Ishikawa (cell line): ENCODE measurements around the gene VAV1.

Source experiments
- CEBPB ChIP-seq: IDR thresholded peaks from 2 replicates; pipeline ENCODE4 v1.6.1; 2012
- CREB1 ChIP-seq: IDR thresholded peaks from 2 replicates; pipeline ENCODE4 v1.6.1; 2012; ENCODE audit warnings: low read depth
- EGR1 ChIP-seq: IDR thresholded peaks from 2 replicates; pipeline ENCODE4 v1.6.1; 2012
- EP300 ChIP-seq: IDR thresholded peaks from 2 replicates; pipeline ENCODE4 v1.6.1; 2012; ENCODE audit warnings: borderline replicate concordance
- FOXM1 ChIP-seq: IDR thresholded peaks from 2 replicates; pipeline ENCODE4 v1.6.1; 2012; ENCODE audit warnings: low read depth, borderline replicate concordance
- NFIC ChIP-seq: IDR thresholded peaks from 2 replicates; pipeline ENCODE4 v1.6.1; 2012
- RAD21 ChIP-seq: IDR thresholded peaks from 2 replicates; pipeline ENCODE4 v1.6.1; 2012; ENCODE audit warnings: low read depth
- TAF1 ChIP-seq: IDR thresholded peaks from 2 replicates; pipeline ENCODE4 v1.6.1; 2012; ENCODE audit warnings: low read depth, mild to moderate bottlenecking
- TCF12 ChIP-seq: IDR thresholded peaks from 2 replicates; pipeline ENCODE4 v1.6.1; 2012; ENCODE audit warnings: low read depth
- TEAD4 ChIP-seq: IDR thresholded peaks from 2 replicates; pipeline ENCODE4 v1.6.1; 2012
- YY1 ChIP-seq: IDR thresholded peaks from 2 replicates; pipeline ENCODE4 v1.6.1; 2012; ENCODE audit warnings: low read depth
- ZBTB7A ChIP-seq: IDR thresholded peaks from 2 replicates; pipeline ENCODE4 v1.6.1; 2012; ENCODE audit warnings: low read depth
- TF ChIP-seq, protein P1 (sequence below): IDR thresholded peaks from 2 replicates; pipeline ENCODE4 v1.6.1; 2012
- TF ChIP-seq, protein P2 (sequence below): IDR thresholded peaks from 2 replicates; pipeline ENCODE4 v1.6.1; 2012; ENCODE audit warnings: low read depth, mild to moderate bottlenecking
- TF ChIP-seq, protein P3 (sequence below): IDR thresholded peaks from 2 replicates; pipeline ENCODE4 v1.6.1; 2012

The VAV1 gene

DNA sequence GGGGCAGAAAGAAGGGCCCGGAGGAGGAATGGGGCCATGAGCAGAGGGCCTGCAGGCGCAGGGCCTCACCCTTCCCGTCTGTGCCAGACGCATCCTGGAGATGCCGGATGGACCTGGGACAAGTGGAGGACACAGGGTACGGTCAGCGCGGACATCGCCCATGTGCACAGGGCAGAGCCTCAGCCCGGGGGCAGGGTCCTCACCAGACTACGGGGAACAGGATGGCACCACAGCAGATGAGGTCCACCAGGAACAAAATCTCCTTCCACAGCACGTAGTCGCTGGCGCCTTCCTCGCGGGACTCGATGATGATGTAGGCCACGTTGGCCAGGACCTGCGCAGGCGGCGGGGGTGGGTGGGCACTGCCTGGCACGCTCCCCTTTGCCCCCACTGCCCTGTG is 40.7 kb upstream of the VAV1 start:
- TF ChIP-seq TAF1 (no peak), ZBTB7A (no peak), YY1 (no peak), CREB1 (no peak), EP300 (no peak), CEBPB (no peak), FOXM1 (no peak), NFIC (no peak), EGR1 (no peak), TEAD4 (no peak), RAD21 (no peak), TCF12 (no peak)
- TF ChIP-seq, protein P1, sequence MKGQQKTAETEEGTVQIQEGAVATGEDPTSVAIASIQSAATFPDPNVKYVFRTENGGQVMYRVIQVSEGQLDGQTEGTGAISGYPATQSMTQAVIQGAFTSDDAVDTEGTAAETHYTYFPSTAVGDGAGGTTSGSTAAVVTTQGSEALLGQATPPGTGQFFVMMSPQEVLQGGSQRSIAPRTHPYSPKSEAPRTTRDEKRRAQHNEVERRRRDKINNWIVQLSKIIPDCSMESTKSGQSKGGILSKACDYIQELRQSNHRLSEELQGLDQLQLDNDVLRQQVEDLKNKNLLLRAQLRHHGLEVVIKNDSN = no peak
- TF ChIP-seq, protein P2, sequence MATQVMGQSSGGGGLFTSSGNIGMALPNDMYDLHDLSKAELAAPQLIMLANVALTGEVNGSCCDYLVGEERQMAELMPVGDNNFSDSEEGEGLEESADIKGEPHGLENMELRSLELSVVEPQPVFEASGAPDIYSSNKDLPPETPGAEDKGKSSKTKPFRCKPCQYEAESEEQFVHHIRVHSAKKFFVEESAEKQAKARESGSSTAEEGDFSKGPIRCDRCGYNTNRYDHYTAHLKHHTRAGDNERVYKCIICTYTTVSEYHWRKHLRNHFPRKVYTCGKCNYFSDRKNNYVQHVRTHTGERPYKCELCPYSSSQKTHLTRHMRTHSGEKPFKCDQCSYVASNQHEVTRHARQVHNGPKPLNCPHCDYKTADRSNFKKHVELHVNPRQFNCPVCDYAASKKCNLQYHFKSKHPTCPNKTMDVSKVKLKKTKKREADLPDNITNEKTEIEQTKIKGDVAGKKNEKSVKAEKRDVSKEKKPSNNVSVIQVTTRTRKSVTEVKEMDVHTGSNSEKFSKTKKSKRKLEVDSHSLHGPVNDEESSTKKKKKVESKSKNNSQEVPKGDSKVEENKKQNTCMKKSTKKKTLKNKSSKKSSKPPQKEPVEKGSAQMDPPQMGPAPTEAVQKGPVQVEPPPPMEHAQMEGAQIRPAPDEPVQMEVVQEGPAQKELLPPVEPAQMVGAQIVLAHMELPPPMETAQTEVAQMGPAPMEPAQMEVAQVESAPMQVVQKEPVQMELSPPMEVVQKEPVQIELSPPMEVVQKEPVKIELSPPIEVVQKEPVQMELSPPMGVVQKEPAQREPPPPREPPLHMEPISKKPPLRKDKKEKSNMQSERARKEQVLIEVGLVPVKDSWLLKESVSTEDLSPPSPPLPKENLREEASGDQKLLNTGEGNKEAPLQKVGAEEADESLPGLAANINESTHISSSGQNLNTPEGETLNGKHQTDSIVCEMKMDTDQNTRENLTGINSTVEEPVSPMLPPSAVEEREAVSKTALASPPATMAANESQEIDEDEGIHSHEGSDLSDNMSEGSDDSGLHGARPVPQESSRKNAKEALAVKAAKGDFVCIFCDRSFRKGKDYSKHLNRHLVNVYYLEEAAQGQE = no peak
- TF ChIP-seq, protein P3, sequence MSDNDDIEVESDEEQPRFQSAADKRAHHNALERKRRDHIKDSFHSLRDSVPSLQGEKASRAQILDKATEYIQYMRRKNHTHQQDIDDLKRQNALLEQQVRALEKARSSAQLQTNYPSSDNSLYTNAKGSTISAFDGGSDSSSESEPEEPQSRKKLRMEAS = no peak

DNA sequence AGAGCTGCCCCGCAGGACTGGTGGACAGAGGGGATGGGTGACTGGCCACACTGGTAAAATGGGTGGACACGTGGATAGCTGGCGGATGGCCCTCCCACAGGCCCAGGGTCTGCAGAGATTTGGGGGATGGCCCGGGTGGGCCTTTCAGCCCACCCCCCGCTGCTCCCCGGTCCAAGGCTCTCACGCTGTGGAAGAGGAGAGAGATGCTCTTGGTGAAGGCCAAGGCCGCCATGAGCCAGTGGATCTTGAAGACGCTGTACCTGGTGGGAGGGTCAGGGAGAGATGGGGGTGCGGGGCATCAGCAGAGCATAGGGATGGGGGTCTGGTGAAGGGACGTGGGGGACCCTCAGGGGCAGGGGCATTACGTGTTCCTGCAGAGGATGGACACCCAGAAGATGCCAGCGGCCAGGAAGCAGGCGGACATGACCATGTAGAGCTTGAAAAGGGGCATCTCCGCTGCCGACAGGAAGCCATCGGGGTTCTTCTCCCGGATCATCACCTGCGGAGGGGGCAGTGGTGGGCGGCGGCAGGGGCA is 39.6 kb upstream of the VAV1 start:
- TF ChIP-seq CREB1 = no peak
- TF ChIP-seq NFIC = no peak
- no peak for TF ChIP-seq YY1
- TF ChIP-seq, protein P3 = no peak
- no peak for TF ChIP-seq TAF1
- no peak for TF ChIP-seq ZBTB7A
- TF ChIP-seq FOXM1 = no peak
- no peak for TF ChIP-seq CEBPB
- TF ChIP-seq, protein P1 = no peak
- TF ChIP-seq, protein P2 = no peak
- no peak for TF ChIP-seq EP300
- TF ChIP-seq EGR1 = no peak
- no peak for TF ChIP-seq TCF12
- no peak for TF ChIP-seq TEAD4

DNA sequence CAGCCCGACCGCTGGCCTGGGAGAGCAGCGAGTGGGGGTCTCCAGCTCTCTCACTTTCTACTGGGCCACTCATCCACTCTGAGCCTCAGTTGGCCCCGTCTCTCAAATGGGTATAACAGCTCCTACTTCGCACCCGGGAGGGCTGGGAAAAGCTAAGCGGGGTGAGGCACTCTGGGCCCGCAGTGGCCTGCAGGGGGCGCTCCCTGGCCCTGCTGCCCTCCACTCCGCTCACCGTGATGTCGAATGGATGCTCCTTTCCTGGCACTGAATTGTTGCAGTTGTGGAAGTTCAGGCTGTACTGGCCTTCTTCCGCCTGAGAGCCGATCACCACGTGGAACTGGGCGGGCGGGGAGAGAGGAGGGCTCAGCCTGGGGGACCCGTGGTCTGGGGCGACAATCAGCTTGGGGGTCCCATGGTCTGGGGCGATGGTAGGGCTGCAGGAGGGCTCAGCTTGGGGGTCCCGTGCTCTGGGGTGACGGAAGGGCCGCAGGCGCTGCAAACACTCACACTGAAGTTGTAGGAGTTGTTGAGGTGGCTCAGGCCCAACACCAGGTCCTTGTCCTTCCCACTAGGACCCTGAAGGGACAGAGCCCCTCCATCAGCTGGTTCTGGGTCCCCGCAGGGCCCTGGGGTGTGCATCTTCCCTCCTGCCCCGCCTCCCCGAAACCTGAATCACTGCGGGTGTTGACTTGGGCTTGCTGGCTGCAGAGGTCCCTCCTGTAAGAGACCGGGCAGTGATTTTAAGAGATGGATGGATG is 39.0 kb upstream of the VAV1 start:
- TF ChIP-seq CEBPB (no peak), TEAD4 (no peak), RAD21 (no peak), EP300 (no peak), NFIC (no peak), ZBTB7A (no peak), YY1 (no peak), TAF1 (no peak)
- TF ChIP-seq, protein P3 = no peak

DNA sequence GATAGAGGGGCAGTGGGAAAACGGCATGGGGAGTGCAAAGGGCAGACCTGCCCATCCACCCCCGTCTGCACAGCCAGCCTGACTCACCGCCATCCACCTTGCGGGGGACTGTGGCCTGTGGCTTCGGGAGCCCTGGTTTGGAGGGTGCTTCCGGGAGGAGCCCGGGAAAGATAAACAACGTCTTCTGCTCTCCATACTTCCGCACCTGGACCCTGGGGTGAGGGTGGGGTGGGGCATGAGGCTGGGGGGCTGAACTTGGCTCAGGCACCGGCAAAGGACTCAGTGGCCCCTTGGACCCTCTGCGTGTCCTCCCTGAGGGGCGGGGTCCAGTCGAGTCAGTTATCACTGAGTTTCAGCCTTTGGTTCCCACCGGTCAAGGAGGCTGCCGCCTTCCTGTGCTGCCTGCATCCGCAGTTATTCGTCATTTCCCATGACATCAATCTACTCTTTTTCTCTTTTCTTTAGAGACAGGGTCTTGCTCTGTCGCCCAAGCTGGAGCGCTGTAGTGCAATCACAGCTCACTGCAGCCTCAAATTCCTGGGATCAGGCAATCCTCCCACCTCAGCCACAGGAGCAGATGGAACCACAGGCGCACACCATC is 38.3 kb upstream of the VAV1 start:
- TF ChIP-seq CREB1 (no peak), TCF12 (no peak), EP300 (no peak)
- TF ChIP-seq, protein P3 = no peak
